Suprapubic skin (tissue), 4 donors: ENCODE data around the gene NCK1. TPM values are rescaled to one million over a fixed set of nuclear protein-coding genes. Genes with fewer than 3 reads are reported as not detected.

Experiments used
- DNase-seq, 2 donors: peaks; one replicate each; pipeline ENCODE4 v3.0.0-alpha.2; 2019; ENCODE audit warnings: low spot score in 2 of 2
- H3K27ac ChIP-seq: fragments of 200-600 bp; sonication (generic); one replicate; pipeline ENCODE4 v1.5.1; 2019
- H3K27me3 ChIP-seq: fragments of 200-600 bp; sonication (generic); one replicate; pipeline ENCODE4 v1.5.1; 2019
- H3K36me3 ChIP-seq: fragments of 200-600 bp; sonication (generic); one replicate; pipeline ENCODE4 v1.5.1; 2019
- H3K4me1 ChIP-seq: fragments of 200-600 bp; sonication (generic); one replicate; pipeline ENCODE4 v1.5.1; 2019
- H3K4me3 ChIP-seq: fragments of 200-600 bp; sonication (generic); one replicate; pipeline ENCODE4 v1.5.1; 2019; ENCODE audit warnings: mild to moderate bottlenecking
- H3K9me3 ChIP-seq: fragments of 200-600 bp; sonication (generic); one replicate; pipeline ENCODE4 v1.5.1; 2019
- CTCF ChIP-seq, 2 donors: fragments of 200-600 bp in 1 of 2; fragments of 450-650 bp in 1 of 2; sonication (generic) in 1 of 2; IDR thresholded peaks; one replicate each; pipeline ENCODE4 v1.5.1; 2016 to 2019; ENCODE audit warnings: antibody characterized with exemption in 2 of 2, mild to moderate bottlenecking in 1 of 2, moderate library complexity in 1 of 2
- EP300 ChIP-seq: sonication (generic); formaldehyde crosslinking; IDR thresholded peaks from one replicate; pipeline ENCODE4 v1.6.1; 2017; ENCODE audit warnings: antibody characterized with exemption
- POLR2A ChIP-seq, 2 donors: fragments of 450-650 bp; IDR thresholded peaks; one replicate each; pipeline ENCODE4 v1.6.1; 2017; ENCODE audit warnings: antibody characterized with exemption in 2 of 2, mild to moderate bottlenecking in 2 of 2, moderate library complexity in 2 of 2
- POLR2AphosphoS5 ChIP-seq, 3 donors: sonication (generic); formaldehyde crosslinking; IDR thresholded peaks; one replicate each; pipeline ENCODE4 v1.6.1; 2017; ENCODE audit warnings: antibody characterized with exemption in 3 of 3
- WGBS: methylation state at CpG from one replicate; pipeline ENCODE4 v1.1.5; 2018; 5-methylcytosine and 5-hydroxymethylcytosine counted together
- total RNA-seq, 4 donors: library from RNA; depleted of rRNA; stranded (reverse); fragments of >200 nt; gene quantifications; one replicate each; pipeline ENCODE4 v1.1.0, GENCODE V29; 2016

NCK1 gene
- total RNA-seq, 4 donors from 2014 or later, result 38.5 to 46.3 (median 43.7) TPM

GRCh38 chr3:136992115-136992514 lies 130.1 kb downstream of the NCK1 start:
- TF ChIP-seq POLR2AphosphoS5 (IDR thresholded peaks at IDR 0.05) (no peak), POLR2A (IDR thresholded peaks at IDR 0.05) (no peak), EP300 (no peak), CTCF (IDR thresholded peaks at IDR 0.05) (no peak)
- Histone ChIP-seq H3K36me3 (no peaks in the 10 kb centered on the region), H3K4me3 (no peak overlapping the region), H3K27ac (peak overlapping the region; percentile 20), H3K27me3 (no peaks in the 10 kb centered on the region), H3K4me1 (peaks cover 63% of the 10 kb centered on the region), H3K9me3 (no peaks in the 10 kb centered on the region)
- no peak for DNase-seq
- 86% methylated on average over 2 of the region's 2 CpGs for WGBS

DNA sequence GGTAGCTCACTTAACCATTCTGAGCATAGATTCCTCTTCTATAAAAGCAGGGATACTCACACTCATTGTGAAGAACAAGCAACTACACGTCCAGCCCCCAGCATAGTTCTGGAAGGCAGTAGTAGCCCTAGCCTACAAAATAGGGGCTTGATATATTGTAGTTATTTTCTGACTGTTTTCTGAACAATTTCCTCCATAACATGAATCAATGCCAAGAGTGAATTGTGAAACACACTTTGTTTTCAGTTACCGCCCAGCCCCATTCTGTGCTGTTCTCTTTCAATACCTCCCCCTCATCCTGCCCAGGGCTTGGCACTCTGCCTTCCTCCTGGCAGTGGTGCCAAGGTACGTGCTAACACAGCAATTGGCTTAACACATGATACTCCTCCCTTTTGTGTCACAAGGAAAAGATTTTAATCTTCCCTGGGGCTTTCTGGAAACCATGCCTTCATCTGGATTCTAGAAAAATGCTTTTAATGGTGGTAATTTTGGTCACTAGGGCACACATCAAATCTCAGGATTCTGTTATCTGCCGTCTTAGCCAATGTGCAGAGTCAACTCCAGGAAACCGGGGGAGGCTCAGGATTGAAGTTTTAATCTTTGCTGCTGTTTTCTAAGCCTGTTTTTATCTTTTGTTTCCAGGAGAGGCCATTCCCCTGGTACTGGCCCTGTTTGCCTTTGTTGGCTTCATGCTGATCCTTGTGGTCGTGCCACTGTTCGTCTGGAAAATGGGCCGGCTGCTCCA lies 132.9 kb downstream of the NCK1 start:
- H3K4me3 ChIP-seq, result no peak overlapping the region
- H3K36me3 ChIP-seq, result no peaks in the 10 kb centered on the region
- H3K9me3 ChIP-seq, result no peaks in the 10 kb centered on the region
- H3K4me1 ChIP-seq, result peaks cover 52% of the 10 kb centered on the region
- WGBS, result 20% methylated on average over 8 of the region's 8 CpGs
- H3K27me3 ChIP-seq, result no peaks in the 10 kb centered on the region
- DNase-seq, result peak; percentile 90 to 96
- TF ChIP-seq POLR2AphosphoS5 (IDR thresholded peaks at IDR 0.05) (peak; percentile 64 to 95 (median 74)), POLR2A (IDR thresholded peaks at IDR 0.05) (no peak)
- peak overlapping the region; percentile 92 for H3K27ac ChIP-seq

DNA sequence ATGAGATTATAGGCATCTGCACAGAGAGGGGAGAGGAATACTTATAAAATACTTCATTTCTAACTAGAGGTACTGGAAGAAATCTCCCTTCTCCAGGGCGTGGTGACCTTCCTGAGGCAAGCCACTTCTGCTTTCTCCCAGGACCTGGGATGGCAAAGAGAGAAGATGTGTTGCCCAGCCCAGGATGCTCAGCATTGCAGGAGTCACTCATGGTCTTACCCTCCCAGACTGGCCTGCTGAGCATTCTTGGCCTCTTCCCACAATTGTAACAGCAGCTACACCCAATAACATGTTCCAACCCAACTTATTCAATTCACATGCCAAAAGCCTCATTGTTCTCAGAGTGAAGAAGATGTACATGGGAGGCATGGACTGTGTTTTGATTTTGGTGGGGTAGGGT lies 133.6 kb downstream of the NCK1 start:
- no peak overlapping the region for H3K4me3 ChIP-seq
- no peaks in the 10 kb centered on the region for H3K9me3 ChIP-seq
- 38% methylated on average over 1 of the region's 1 CpG for WGBS
- peak overlapping the region; percentile 92 for H3K27ac ChIP-seq
- DNase-seq, result no peak
- no peaks in the 10 kb centered on the region for H3K36me3 ChIP-seq
- TF ChIP-seq POLR2AphosphoS5 (IDR thresholded peaks at IDR 0.05) (peak in 1 of 3 donors; percentile 20), POLR2A (IDR thresholded peaks at IDR 0.05) (no peak), EP300 (no peak), CTCF (IDR thresholded peaks at IDR 0.05) (no peak)
- H3K27me3 ChIP-seq, result no peaks in the 10 kb centered on the region
- H3K4me1 ChIP-seq, result peaks cover 45% of the 10 kb centered on the region

Other genes with a start within 250 kb of the NCK1 start
- 10 to 100 TPM; 33.8 to 76.4 (median 38.0) TPM for gene STAG1, start 109.8 kb upstream of the NCK1 start, total RNA-seq
- 1 to 10 TPM in 3 of 4 donors, under 1 TPM in 1; 0.98 to 3.7 (median 1.1) TPM for gene SLC35G2, start 43.1 kb upstream of the NCK1 start, total RNA-seq
- gene IL20RB, start 95.8 kb downstream of the NCK1 start, total RNA-seq, result 100 to 1,000 TPM; 218 to 274 (median 257) TPM